ENCODE results near the gene FRMD4A.

FRMD4A gene

GRCh38 chr10:14010101-14010558, 320.6 kb downstream of the FRMD4A start:
- DNase-seq (ENCODE audit: extremely low read depth, low read depth), result peak; percentile 80
- H3K4me3 ChIP-seq (replicated peaks; ENCODE audit: low read depth, low read length), result peak overlapping the region; percentile 49
- no peak for TF ChIP-seq CTCF (IDR thresholded peaks at IDR 0.05; ENCODE audit: low read depth, low read length, missing control alignments)

DNA sequence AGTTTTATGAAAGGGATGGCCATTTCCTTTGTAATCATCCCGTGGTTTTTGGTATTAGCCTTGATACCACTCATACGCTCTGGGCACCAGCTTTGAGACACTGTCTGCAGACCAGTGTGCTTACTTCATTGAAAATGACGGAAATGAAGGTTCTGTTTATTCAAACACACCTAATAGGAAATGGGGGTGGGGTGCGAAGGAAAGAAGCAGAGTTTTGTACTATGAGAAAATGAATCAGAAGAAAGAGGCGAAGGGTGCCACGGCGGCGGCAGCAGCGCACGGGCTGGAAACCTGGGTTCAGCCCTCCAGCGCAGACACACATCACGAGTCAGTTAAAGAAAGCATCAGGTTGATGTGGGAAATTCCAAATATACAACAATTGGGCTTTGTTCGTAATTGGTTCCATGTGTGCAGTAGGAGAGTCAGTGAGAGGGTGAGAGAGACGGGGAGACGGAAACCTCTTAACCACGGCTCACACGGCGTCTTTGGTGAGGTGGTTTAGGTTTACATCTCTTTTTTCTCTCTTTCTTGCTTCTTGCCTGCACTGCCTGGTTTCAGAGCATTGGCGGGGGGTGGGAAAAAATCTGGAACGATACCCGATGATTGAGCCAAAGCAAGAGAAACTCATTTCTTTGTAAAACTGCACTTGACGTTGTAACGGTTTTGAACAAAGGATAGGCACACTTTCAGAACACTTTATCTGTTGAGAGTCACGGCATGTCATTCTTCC, 321.2 kb downstream of the FRMD4A start:
- TF ChIP-seq CTCF (IDR thresholded peaks at IDR 0.05; ENCODE audit: low read depth, low read length, missing control alignments), result no peak
- H3K4me3 ChIP-seq (replicated peaks; ENCODE audit: low read depth, low read length), result peak overlapping the region; percentile 49
- peak; percentile 91 for DNase-seq (ENCODE audit: extremely low read depth, low read depth)

GRCh38 chr10:14008740-14009080, 322.0 kb downstream of the FRMD4A start:
- H3K4me3 ChIP-seq (replicated peaks; ENCODE audit: low read depth, low read length), result peak overlapping the region; percentile 49
- no peak for TF ChIP-seq CTCF (IDR thresholded peaks at IDR 0.05; ENCODE audit: low read depth, low read length, missing control alignments)
- DNase-seq (ENCODE audit: extremely low read depth, low read depth), result no peak

GRCh38 chr10:14004536-14004935, 326.2 kb downstream of the FRMD4A start:
- H3K4me3 ChIP-seq (replicated peaks; ENCODE audit: low read depth, low read length), result no peak overlapping the region
- no peak for DNase-seq (ENCODE audit: extremely low read depth, low read depth)
- TF ChIP-seq CTCF (IDR thresholded peaks at IDR 0.05; ENCODE audit: low read depth, low read length, missing control alignments), result no peak

GRCh38 chr10:14003517-14004184, 327.1 kb downstream of the FRMD4A start:
- TF ChIP-seq CTCF (IDR thresholded peaks at IDR 0.05; ENCODE audit: low read depth, low read length, missing control alignments), result no peak
- H3K4me3 ChIP-seq (replicated peaks; ENCODE audit: low read depth, low read length), result no peak overlapping the region
- no peak for DNase-seq (ENCODE audit: extremely low read depth, low read depth)

DNA sequence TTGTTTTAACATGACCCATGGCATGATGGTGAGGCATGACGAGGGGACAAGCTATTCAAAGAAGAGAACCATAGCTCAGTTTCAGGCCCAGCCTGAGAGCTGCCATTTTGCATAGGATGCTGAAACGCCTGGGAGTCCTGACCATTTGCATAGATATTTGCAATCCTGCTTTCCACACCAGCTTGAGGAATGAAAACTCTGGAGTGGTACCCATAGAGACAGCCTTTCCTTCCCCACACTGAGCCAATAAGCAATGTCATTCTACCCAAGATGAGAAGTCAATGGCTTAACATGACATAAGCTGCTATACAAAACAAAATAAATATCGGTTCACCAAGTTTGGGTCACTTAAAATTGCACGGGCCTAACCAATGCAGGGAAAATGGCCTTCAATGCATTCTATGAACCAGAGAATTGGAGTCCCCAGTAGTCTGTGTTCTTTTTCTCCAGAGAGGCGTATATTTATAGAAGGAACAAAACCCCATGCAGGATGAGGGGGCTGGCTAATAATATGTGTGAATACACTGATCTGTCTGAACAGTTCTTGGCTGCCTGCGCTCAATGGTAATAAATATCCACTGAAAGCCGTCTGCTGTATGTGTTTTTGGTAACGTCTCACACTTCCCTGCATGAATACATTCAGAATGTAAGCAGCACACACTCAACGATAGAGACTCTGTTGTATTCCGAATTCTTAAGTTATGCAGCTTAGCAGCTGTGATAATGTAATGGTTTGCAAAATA, 329.3 kb downstream of the FRMD4A start:
- no peak overlapping the region for H3K4me3 ChIP-seq (replicated peaks; ENCODE audit: low read depth, low read length)
- no peak for TF ChIP-seq CTCF (IDR thresholded peaks at IDR 0.05; ENCODE audit: low read depth, low read length, missing control alignments)
- DNase-seq (ENCODE audit: extremely low read depth, low read depth), result no peak
